K562 (cell line): ENCODE results near the gene GRHPR. TPM values are rescaled to one million over a fixed set of nuclear protein-coding genes. Genes with fewer than 3 reads are reported as not detected.

Experiments
- polyA plus RNA-seq, 8 experiments: library from polyadenylated mRNA; depleted of rRNA in 4 of 8; stranded (reverse) in 5 of 8; unstranded in 3 of 8; fragments of >200 nt; fragmentation: Nextera tagmentation in 2 of 8; fragmentation: Illumina TruSeq in 1 of 8; extraction: Ambion mirVana in 2 of 8; extraction: Trizol in 1 of 8; gene quantifications; 2 replicates each; pipeline versions ENCODE4 v1.2.1 to v1.2.3, GENCODE V29; 2011 to 2014; ENCODE audit warnings: inconsistent platforms in 1 of 8, missing spikeins in 1 of 8
- total RNA-seq, 7 experiments: library from RNA; depleted of rRNA in 6 of 7; stranded (reverse); fragments of >200 nt in 6 of 7; fragmentation: Illumina TruSeq in 2 of 7; extraction: Trizol in 2 of 7; gene quantifications; 2 replicates each; pipeline versions ENCODE4 v1.2.1 to v1.2.3, GENCODE V29; 2011 to 2021; ENCODE audit warnings: low replicate concordance in 1 of 7

Gene GRHPR
- total and polyA plus RNA-seq, 9 of the 15 experiments (the other 6 are each of a cell fraction or from before 2014, with no cell fraction given) = 38.9 to 144 (median 120) TPM

Other genes starting within 250 kb of the GRHPR start
- gene ZBTB5, start 42.8 kb downstream of the GRHPR start, total RNA-seq (2014; rRNA removed) = 14.8 and 15.1 TPM in 2 replicates
- gene ZBTB5, start 42.8 kb downstream of the GRHPR start, total RNA-seq (2014; rRNA removed; fragmentation: Illumina TruSeq; extraction: Trizol) = 14.8 and 15.3 TPM in 2 replicates
- gene ZBTB5, start 42.8 kb downstream of the GRHPR start, total RNA-seq (2015; rRNA removed; fragmentation: Illumina TruSeq; extraction: Trizol) = 14.4 and 15.5 TPM in 2 replicates
- gene ZBTB5, start 42.8 kb downstream of the GRHPR start, total RNA-seq (2021) = 16.6 and 18.9 TPM in 2 replicates
- 43.2 and 46.6 TPM in 2 replicates for gene ZBTB5, start 42.8 kb downstream of the GRHPR start, polyA plus RNA-seq (2011; rRNA removed)
- 20.1 and 21.2 TPM in 2 replicates for gene ZBTB5, start 42.8 kb downstream of the GRHPR start, polyA plus RNA-seq (2014; fragmentation: Illumina TruSeq; extraction: Trizol)
- gene ZBTB5, start 42.8 kb downstream of the GRHPR start, polyA plus RNA-seq (2014; fragmentation: Nextera tagmentation; extraction: Ambion mirVana) = 1 to 10 TPM; 2.3 to 4.7 TPM
- 16.3 and 16.9 TPM in 2 replicates for gene ZBTB5, start 42.8 kb downstream of the GRHPR start, polyA plus RNA-seq (2014; rRNA removed)
- 61.1 and 70.2 TPM in 2 replicates for gene POLR1E, start 63.3 kb downstream of the GRHPR start, total RNA-seq (2014; rRNA removed)
- gene POLR1E, start 63.3 kb downstream of the GRHPR start, total RNA-seq (2014; rRNA removed; fragmentation: Illumina TruSeq; extraction: Trizol) = 102 and 104 TPM in 2 replicates
- gene POLR1E, start 63.3 kb downstream of the GRHPR start, total RNA-seq (2015; rRNA removed; fragmentation: Illumina TruSeq; extraction: Trizol) = 82.0 and 85.0 TPM in 2 replicates
- gene POLR1E, start 63.3 kb downstream of the GRHPR start, total RNA-seq (2021) = 69.0 and 73.1 TPM in 2 replicates
- 70.3 and 95.1 TPM in 2 replicates for gene POLR1E, start 63.3 kb downstream of the GRHPR start, polyA plus RNA-seq (2011; rRNA removed)
- 89.6 and 91.7 TPM in 2 replicates for gene POLR1E, start 63.3 kb downstream of the GRHPR start, polyA plus RNA-seq (2014; fragmentation: Illumina TruSeq; extraction: Trizol)
- 10 to 100 TPM; 18.9 to 39.4 TPM for gene POLR1E, start 63.3 kb downstream of the GRHPR start, polyA plus RNA-seq (2014; fragmentation: Nextera tagmentation; extraction: Ambion mirVana)
- gene POLR1E, start 63.3 kb downstream of the GRHPR start, polyA plus RNA-seq (2014; rRNA removed) = 74.4 and 85.6 TPM in 2 replicates
- gene FBXO10, start 153.7 kb downstream of the GRHPR start, total RNA-seq (2014; rRNA removed) = 5.4 and 8.2 TPM in 2 replicates
- gene FBXO10, start 153.7 kb downstream of the GRHPR start, total RNA-seq (2014; rRNA removed; fragmentation: Illumina TruSeq; extraction: Trizol) = 5.0 and 6.0 TPM in 2 replicates
- 5.8 and 5.9 TPM in 2 replicates for gene FBXO10, start 153.7 kb downstream of the GRHPR start, total RNA-seq (2015; rRNA removed; fragmentation: Illumina TruSeq; extraction: Trizol)
- gene FBXO10, start 153.7 kb downstream of the GRHPR start, total RNA-seq (2021) = 8.8 and 9.0 TPM in 2 replicates
- 9.9 and 16.4 TPM in 2 replicates for gene FBXO10, start 153.7 kb downstream of the GRHPR start, polyA plus RNA-seq (2011; rRNA removed)
- 8.8 and 9.6 TPM in 2 replicates for gene FBXO10, start 153.7 kb downstream of the GRHPR start, polyA plus RNA-seq (2014; fragmentation: Illumina TruSeq; extraction: Trizol)
- 1 to 10 TPM in 1 of 2 experiments, under 1 TPM in 1; 0.84 to 1.4 TPM for gene FBXO10, start 153.7 kb downstream of the GRHPR start, polyA plus RNA-seq (2014; fragmentation: Nextera tagmentation; extraction: Ambion mirVana)
- 7.5 and 8.1 TPM in 2 replicates for gene FBXO10, start 153.7 kb downstream of the GRHPR start, polyA plus RNA-seq (2014; rRNA removed)
- gene TOMM5, start 169.9 kb downstream of the GRHPR start, total RNA-seq (2014; rRNA removed) = 486 and 497 TPM in 2 replicates
- 432 and 435 TPM in 2 replicates for gene TOMM5, start 169.9 kb downstream of the GRHPR start, total RNA-seq (2014; rRNA removed; fragmentation: Illumina TruSeq; extraction: Trizol)
- 507 and 545 TPM in 2 replicates for gene TOMM5, start 169.9 kb downstream of the GRHPR start, total RNA-seq (2015; rRNA removed; fragmentation: Illumina TruSeq; extraction: Trizol)
- 262 and 298 TPM in 2 replicates for gene TOMM5, start 169.9 kb downstream of the GRHPR start, total RNA-seq (2021)
- 324 and 496 TPM in 2 replicates for gene TOMM5, start 169.9 kb downstream of the GRHPR start, polyA plus RNA-seq (2011; rRNA removed)
- gene TOMM5, start 169.9 kb downstream of the GRHPR start, polyA plus RNA-seq (2014; fragmentation: Illumina TruSeq; extraction: Trizol) = 415 and 463 TPM in 2 replicates
- gene TOMM5, start 169.9 kb downstream of the GRHPR start, polyA plus RNA-seq (2014; fragmentation: Nextera tagmentation; extraction: Ambion mirVana) = 1,000 to 10,000 TPM; 1,739 to 1,742 TPM
- 636 and 716 TPM in 2 replicates for gene TOMM5, start 169.9 kb downstream of the GRHPR start, polyA plus RNA-seq (2014; rRNA removed)
- gene FRMPD1, start 228.3 kb downstream of the GRHPR start, total RNA-seq (2014; rRNA removed) = not detected in 2 replicates
- gene FRMPD1, start 228.3 kb downstream of the GRHPR start, total RNA-seq (2014; rRNA removed; fragmentation: Illumina TruSeq; extraction: Trizol) = not detected in 2 replicates
- gene FRMPD1, start 228.3 kb downstream of the GRHPR start, total RNA-seq (2015; rRNA removed; fragmentation: Illumina TruSeq; extraction: Trizol) = not detected in 2 replicates
- gene FRMPD1, start 228.3 kb downstream of the GRHPR start, total RNA-seq (2021) = not detected in 2 replicates
- gene FRMPD1, start 228.3 kb downstream of the GRHPR start, polyA plus RNA-seq (2011; rRNA removed) = not detected in 2 replicates
- gene FRMPD1, start 228.3 kb downstream of the GRHPR start, polyA plus RNA-seq (2014; fragmentation: Illumina TruSeq; extraction: Trizol) = not detected in 2 replicates
- gene FRMPD1, start 228.3 kb downstream of the GRHPR start, polyA plus RNA-seq (2014; fragmentation: Nextera tagmentation; extraction: Ambion mirVana) = not detected
- gene FRMPD1, start 228.3 kb downstream of the GRHPR start, polyA plus RNA-seq (2014; rRNA removed) = not detected in 2 replicates